ENCODE results near the gene ARHGEF38. TPM values are rescaled to one million over a fixed set of nuclear protein-coding genes. Genes with fewer than 3 reads are reported as not detected.
"Not testable (repeated sequence)": the region's sequence is repeated elsewhere in the genome, so short reads cannot be mapped to it uniquely, and the experiment has no call there.

The ARHGEF38 gene
- total RNA-seq, 1 donor from 2014 or later, result 0.42 TPM

- TF ChIP-seq CTCF (IDR thresholded peaks at IDR 0.05; ENCODE audit: insufficient read depth, low read length, poor library complexity, severe bottlenecking), result no peak
Observed at GRCh38 chr4:105725623-105726022, 173.2 kb downstream of the ARHGEF38 start.

GRCh38 chr4:105729895-105730294 lies 177.5 kb downstream of the ARHGEF38 start:
- H3K4me3 ChIP-seq (ENCODE audit: low read depth, low read length); H3K27me3 ChIP-seq (ENCODE audit: control insufficient read depth, insufficient read depth, low read length); DNase-seq (ENCODE audit: low read depth); H3K36me3 ChIP-seq (ENCODE audit: control insufficient read depth, insufficient read depth, low read length): not testable (repeated sequence)

More at GRCh38 chr4:105725623-105726022, 173.2 kb downstream of the ARHGEF38 start:
- DNase-seq (ENCODE audit: low read depth), result no peak
- Histone ChIP-seq H3K4me3 (ENCODE audit: low read depth, low read length) (no peak overlapping the region), H3K27me3 (ENCODE audit: control insufficient read depth, insufficient read depth, low read length) (no peaks in the 10 kb centered on the region), H3K36me3 (ENCODE audit: control insufficient read depth, insufficient read depth, low read length) (no peaks in the 10 kb centered on the region)

Other genes with a start within 250 kb of the ARHGEF38 start
- gene PPA2, start 78.6 kb upstream of the ARHGEF38 start, total RNA-seq, result 70.0 and 96.3 TPM in 2 replicates
- gene INTS12, start 156.1 kb downstream of the ARHGEF38 start, total RNA-seq, result 25.3 and 30.7 TPM in 2 replicates
- gene GSTCD, start 156.2 kb downstream of the ARHGEF38 start, total RNA-seq, result 17.9 and 18.5 TPM in 2 replicates

Data from kidney epithelial cell (primary cell).